ENCODE results near the gene CMKLR1.

CMKLR1 gene

GRCh38 chr12:108260969-108261368, 78.1 kb downstream of the CMKLR1 start:
- no peak for DNase-seq (ENCODE audit: low spot score)

DNA sequence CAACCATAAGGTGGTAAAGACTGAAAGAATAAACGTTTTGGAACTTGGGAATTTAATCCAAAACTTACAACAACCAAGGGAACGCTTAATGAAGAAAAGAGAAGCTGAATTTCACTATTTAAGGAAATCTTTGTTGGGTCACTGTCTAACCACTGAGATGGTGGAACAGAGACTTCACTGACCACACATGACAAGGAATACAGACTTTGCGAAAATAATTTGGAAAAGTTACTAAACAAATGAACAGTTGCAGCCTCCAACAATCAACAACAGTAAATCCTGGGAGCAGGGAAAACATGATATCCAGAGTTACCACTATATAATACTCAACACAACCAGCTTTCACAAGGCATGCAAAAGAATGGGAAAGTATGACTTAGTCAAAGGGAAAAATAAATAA, 79.1 kb downstream of the CMKLR1 start:
- DNase-seq (ENCODE audit: low spot score), result no peak

DNA sequence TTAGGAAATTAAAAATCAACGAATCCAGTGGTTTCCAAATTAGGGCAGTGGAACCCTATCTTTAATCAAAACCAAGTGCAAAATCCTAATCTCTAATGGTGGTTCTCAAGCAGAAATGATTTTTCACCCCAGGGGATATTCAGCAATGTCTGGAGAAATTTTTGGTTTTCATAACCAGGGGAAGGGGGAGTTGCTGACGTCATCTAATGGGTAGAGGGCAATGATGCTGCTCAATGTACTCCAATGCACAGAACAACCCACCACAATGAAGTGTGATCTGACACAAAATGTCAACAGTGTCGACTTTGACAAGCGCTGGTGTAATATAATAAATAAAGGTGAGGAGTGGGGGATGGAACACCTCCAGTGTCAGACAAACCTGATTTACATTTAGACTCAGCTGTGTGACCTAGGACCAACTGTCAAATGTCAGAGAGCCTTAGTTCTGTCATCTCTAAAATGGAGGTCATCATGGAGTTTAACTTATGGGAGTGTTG, 81.5 kb downstream of the CMKLR1 start:
- DNase-seq (ENCODE audit: low spot score), result no peak

DNA sequence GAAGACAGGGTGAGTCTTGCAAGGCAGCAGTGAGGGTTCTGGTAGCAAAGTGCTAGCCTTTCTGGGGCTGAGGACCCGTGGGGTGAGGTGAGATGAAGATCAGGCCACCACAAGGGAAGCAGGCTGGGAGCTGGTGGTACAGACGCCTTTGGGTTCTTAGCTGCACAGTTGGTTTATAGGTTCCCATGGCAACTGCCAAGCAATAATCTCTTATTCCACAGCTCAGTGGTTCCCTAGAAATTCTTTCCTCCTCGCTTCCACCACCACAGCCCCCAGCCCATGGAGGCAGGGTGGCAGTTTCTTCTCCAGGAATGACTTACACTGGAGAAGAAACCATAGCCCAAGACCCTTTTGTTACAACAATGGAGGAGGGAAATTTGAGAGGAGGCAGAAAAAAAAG, 82.1 kb downstream of the CMKLR1 start:
- DNase-seq (ENCODE audit: low spot score), result no peak

DNA sequence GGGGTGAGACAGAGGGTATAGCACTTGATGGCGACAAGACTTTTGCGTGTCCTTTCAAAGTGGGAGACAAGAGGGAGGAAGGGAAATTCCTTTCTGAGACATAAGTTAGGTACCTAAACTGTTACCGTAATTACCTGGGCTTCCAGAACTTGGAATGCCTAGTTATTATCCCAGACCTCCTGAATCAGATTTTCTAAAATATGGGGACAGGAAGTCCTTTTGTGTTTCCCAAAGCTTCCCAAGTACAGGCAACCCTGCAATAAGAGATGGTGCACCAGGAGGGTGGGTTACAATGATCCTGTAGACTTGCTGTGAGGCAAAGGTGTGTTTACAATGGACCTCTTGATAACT, 83.9 kb downstream of the CMKLR1 start:
- no peak for DNase-seq (ENCODE audit: low spot score)

- DNase-seq (ENCODE audit: low spot score), result no peak
Measured at GRCh38 chr12:108254517-108255251, 84.4 kb downstream of the CMKLR1 start.

DNA sequence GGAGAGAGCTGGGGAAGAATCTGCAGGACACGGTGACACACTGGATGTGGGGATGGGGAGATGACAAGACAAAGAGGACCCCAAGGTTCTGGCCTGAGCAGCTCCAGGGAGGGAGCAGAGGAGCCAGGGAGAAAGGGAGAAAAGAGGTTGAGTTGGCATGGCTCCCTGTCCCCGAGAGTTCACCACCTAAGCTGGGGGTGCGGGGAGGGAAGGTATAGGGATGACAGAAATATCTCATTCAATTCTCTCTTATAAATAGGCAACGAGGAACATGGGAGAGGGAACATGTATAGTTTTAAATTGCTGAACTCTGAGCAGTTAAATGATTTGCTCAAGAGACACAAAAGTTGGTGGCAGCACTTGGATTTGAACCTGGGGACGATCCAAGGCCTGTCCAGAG, 85.1 kb downstream of the CMKLR1 start:
- DNase-seq (ENCODE audit: low spot score), result no peak

GRCh38 chr12:108253540-108253939, 85.6 kb downstream of the CMKLR1 start:
- DNase-seq (ENCODE audit: low spot score), result no peak

DNA sequence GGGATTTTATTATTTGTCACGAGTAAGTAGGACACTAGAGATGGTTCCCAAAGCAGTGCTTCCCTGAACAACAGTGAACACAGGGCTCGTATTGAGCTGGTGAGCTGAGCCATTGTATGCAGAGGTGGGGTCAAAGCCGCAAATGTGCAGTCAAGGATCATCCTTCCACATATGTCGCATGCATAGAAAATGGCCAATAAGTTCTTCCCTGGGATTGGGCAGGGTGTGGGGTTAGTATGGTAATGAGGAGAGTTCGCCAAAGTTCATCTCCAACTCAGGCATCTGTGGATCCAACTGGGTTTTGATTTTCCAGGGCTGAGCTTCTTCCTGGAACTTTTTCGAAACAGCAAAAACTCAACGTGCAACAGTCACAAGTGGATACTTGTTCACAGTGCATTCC, 86.6 kb downstream of the CMKLR1 start:
- DNase-seq (ENCODE audit: low spot score), result no peak

DNA sequence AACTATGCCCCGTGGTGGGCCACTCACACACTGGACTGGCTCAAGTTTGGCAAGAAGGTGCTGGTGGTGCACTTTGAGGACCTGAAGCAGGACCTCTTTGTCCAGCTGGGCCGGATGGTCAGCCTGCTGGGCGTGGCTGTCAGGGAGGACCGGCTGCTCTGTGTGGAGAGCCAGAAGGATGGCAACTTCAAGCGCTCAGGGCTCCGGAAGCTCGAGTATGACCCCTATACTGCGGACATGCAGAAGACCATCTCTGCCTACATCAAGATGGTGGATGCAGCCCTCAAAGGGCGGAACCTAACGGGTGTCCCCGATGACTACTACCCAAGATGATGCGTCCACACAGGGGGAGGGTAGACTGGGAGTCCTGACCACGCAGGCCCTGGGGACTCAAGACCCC, 91.1 kb downstream of the CMKLR1 start:
- DNase-seq (ENCODE audit: low spot score), result no peak

DNA sequence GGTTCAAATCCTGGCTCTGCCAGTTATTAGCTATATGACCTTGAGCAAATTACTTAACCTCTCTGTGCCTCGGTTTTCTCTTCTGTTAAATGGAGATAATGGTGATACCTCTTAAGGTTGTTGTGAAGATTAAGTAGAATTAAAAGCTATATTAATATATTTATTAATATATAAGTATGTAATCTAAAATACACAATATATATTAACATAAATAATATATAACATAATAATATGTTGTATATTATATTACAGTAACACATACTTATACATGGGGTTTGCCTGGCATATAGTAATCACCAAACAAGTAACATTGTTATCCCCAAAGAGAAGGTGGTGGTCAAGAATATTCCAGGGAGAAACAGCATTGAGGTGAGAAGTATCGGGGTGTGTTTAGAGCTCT, 92.0 kb downstream of the CMKLR1 start:
- no peak for DNase-seq (ENCODE audit: low spot score)

- DNase-seq (ENCODE audit: low spot score), result no peak
Measured at GRCh38 chr12:108241986-108242703, 97.0 kb downstream of the CMKLR1 start.

GRCh38 chr12:108240928-108241327, 98.2 kb downstream of the CMKLR1 start:
- DNase-seq (ENCODE audit: low spot score), result no peak

DNA sequence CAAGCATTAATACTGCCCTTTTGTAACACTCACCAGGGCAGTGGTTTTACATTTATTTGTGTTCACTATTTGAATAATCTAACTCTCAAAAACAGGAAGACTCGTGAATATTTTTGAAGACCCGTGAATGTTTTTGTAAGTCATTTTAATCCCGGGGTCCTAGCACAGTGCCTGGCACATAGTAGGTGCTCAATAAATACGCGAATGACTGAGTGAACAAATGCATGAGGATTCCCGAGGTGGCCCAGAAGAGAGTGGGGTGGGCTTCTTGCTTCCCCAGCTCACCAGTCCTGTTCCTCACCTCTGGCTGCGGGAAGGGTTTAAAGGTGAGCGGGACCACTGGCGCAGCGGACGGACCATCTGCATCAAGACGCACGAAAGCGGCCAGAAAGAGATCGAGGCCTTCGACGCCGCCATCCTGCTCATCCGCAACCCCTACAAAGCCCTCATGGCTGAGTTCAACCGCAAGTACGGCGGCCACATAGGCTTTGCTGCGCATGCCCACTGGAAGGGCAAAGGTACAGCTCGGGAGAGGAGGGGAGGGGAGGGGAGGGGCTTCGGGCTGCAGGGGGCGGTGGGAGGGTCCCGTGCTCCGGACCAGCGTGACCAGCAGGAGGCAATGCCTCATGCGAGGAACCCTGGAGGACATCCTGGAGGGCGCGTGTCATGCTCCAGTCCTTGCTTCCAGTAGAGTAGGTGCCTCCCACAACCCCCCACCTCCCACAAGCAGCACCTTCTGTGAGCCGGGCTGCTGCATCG, 98.9 kb downstream of the CMKLR1 start:
- DNase-seq (ENCODE audit: low spot score), result no peak

GRCh38 chr12:108239378-108239777, 99.7 kb downstream of the CMKLR1 start:
- DNase-seq (ENCODE audit: low spot score), result no peak

GRCh38 chr12:108238474-108238873, 100.6 kb downstream of the CMKLR1 start:
- DNase-seq (ENCODE audit: low spot score), result no peak
